ENCODE results near the gene TCF7L1.

DNA sequence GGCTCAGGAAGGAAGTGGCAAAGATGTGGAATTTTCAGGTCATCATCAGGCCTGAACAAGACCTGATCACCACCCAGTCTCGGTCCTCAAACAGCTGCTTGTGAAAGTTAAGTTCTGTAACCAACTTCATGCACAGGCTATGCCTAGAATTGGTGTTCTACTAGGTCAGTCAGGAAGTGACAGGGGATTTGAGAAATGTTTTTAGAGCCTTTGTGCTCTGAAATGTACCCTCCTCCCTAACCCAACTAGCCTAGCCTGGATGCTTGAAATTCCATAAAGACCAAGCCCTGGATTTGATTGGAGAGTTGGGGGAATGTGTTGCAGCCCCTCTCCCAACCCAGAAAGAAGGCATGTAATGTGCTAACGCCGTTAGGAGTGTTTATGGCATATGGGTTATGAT is 131.3 kb downstream of the TCF7L1 start:
- TF ChIP-seq EZH2 (optimal IDR thresholded peaks at IDR 0.05; ENCODE audit: low read depth, low read length) (no peak), CTCF (IDR thresholded peaks at IDR 0.05; ENCODE audit: low read length) (no peak), EZH2phosphoT487 (IDR thresholded peaks at IDR 0.05; ENCODE audit: low read length) (no peak)

Measured in MM.1S (cell line).